GM19328 (cell line): ENCODE data around the gene OR51E2.
A peak's percentile ranks its signal among the peaks of the same experiment; 100 is the strongest.
"Not testable (repeated sequence)": the region's sequence is repeated elsewhere in the genome, so short reads cannot be mapped to it uniquely, and the experiment has no call there.

Experiments used
- ATAC-seq: cut with Tn5 transposase; IDR thresholded peaks from one replicate; pipeline ENCODE4 v1.9.1; 2021; ENCODE audit warnings: mild to moderate bottlenecking, moderate library complexity; ENCODE audit not compliant: unreplicated experiment

The OR51E2 gene

GRCh38 chr11:4697585-4697984 is at the start of gene OR51E2:
OR51E2 (minus strand) TSS chr11:4697853; CDS start chr11:4682711, 15,142 bp downstream.
- ATAC-seq: no peak

- ATAC-seq: no peak
Measured at GRCh38 chr11:4740735-4741134, 43.1 kb upstream of the OR51E2 start.

- no peak for ATAC-seq
Measured at GRCh38 chr11:4727171-4727570, 29.5 kb upstream of the OR51E2 start.

- ATAC-seq: not testable (repeated sequence)
Measured at GRCh38 chr11:4722616-4723534, 25.2 kb upstream of the OR51E2 start.

- ATAC-seq: no peak
Measured at GRCh38 chr11:4714300-4714699, 16.6 kb upstream of the OR51E2 start.

- no peak for ATAC-seq
Measured at GRCh38 chr11:4713241-4713640, 15.6 kb upstream of the OR51E2 start.

- ATAC-seq: no peak
Measured at GRCh38 chr11:4704790-4705334, 7.2 kb upstream of the OR51E2 start.

- no peak for ATAC-seq
Measured at GRCh38 chr11:4704054-4704789, 6.6 kb upstream of the OR51E2 start, which contains the start of gene MMP26. MMP26 (plus strand) TSS chr11:4704784.

GRCh38 chr11:4700436-4700820 is 2.8 kb upstream of the OR51E2 start:
- ATAC-seq: no peak

- ATAC-seq: peak; percentile 86
Measured at GRCh38 chr11:4699697-4700435, 2.2 kb upstream of the OR51E2 start.

GRCh38 chr11:4695442-4695841 is 2.2 kb downstream of the OR51E2 start:
- ATAC-seq: no peak

- ATAC-seq: no peak
Measured at GRCh38 chr11:4684631-4685285, 12.9 kb downstream of the OR51E2 start.

GRCh38 chr11:4682623-4683419 is 14.8 kb downstream of the OR51E2 start:
- ATAC-seq: no peak

GRCh38 chr11:4680341-4680740 is 17.3 kb downstream of the OR51E2 start:
- ATAC-seq: no peak

- ATAC-seq: no peak
Measured at GRCh38 chr11:4677948-4678347, 19.7 kb downstream of the OR51E2 start.

GRCh38 chr11:4673781-4674180 is 23.9 kb downstream of the OR51E2 start:
- ATAC-seq: no peak

- no peak for ATAC-seq
Measured at GRCh38 chr11:4672470-4672869, 25.2 kb downstream of the OR51E2 start.

GRCh38 chr11:4671741-4672140 is 25.9 kb downstream of the OR51E2 start:
- ATAC-seq: no peak

GRCh38 chr11:4665424-4665823 is 32.2 kb downstream of the OR51E2 start:
- ATAC-seq: no peak

GRCh38 chr11:4664786-4665185 is 32.9 kb downstream of the OR51E2 start:
- ATAC-seq: no peak
